Activated naive CD4-positive, alpha-beta T cell treated with anti-CD3 and anti-CD28 coated beads for 36 hours (primary cell): ENCODE data around the gene ACTR1A. TPM values are rescaled to one million over a fixed set of nuclear protein-coding genes. Genes with fewer than 3 reads are reported as not detected.

ENCODE experiments used
- CTCF ChIA-PET: fragments of 350-600 bp; sonication (Branson Sonifier 250); formaldehyde crosslinking; loops from one replicate; lab custom pipeline; 2021; ENCODE audit warnings: antibody characterized with exemption; lab: Charles Lee
- DNase-seq: peaks from one replicate; pipeline ENCODE4 v3.0.0-alpha.2; 2020
- H3K27ac Mint-ChIP-seq: one replicate; pipeline ENCODE4 v1.8.0; 2021; ENCODE audit warnings: mild to moderate bottlenecking, mixed read lengths
- H3K27me3 Mint-ChIP-seq: one replicate; pipeline ENCODE4 v1.8.0; 2021; ENCODE audit warnings: low read depth, mixed read lengths
- H3K36me3 Mint-ChIP-seq: one replicate; pipeline ENCODE4 v1.8.0; 2021; ENCODE audit warnings: low read depth, mixed read lengths
- H3K4me1 Mint-ChIP-seq: one replicate; pipeline ENCODE4 v1.8.0; 2021; ENCODE audit warnings: low read depth, mixed read lengths
- H3K4me3 Mint-ChIP-seq: one replicate; pipeline ENCODE4 v1.8.0; 2021; ENCODE audit warnings: mild to moderate bottlenecking, moderate library complexity, mixed read lengths
- H3K9me3 Mint-ChIP-seq: one replicate; pipeline ENCODE4 v1.8.0; 2021; ENCODE audit warnings: mixed read lengths
- intact Hi-C: fragments of 100-400 bp; cut with micrococcal nuclease; formaldehyde crosslinking; loops from one replicate; pipeline ENCODE4 v1.15.1; 2023
- microRNA-seq: library from miRNA; unstranded; fragments of <30 nt; microRNA quantifications from one replicate; pipeline ENCODE4 v1.2.0, GENCODE V29; 2022; ENCODE audit warnings: borderline microRNAs expressed, borderline replicate concordance
- total RNA-seq, 2 experiments: library from RNA; stranded (reverse); gene quantifications; one replicate each; pipeline ENCODE4 v1.2.3, GENCODE V29; 2021

The ACTR1A gene
- total RNA-seq, 2 experiments from 2014 or later: 59.6 to 60.8 TPM

DNA sequence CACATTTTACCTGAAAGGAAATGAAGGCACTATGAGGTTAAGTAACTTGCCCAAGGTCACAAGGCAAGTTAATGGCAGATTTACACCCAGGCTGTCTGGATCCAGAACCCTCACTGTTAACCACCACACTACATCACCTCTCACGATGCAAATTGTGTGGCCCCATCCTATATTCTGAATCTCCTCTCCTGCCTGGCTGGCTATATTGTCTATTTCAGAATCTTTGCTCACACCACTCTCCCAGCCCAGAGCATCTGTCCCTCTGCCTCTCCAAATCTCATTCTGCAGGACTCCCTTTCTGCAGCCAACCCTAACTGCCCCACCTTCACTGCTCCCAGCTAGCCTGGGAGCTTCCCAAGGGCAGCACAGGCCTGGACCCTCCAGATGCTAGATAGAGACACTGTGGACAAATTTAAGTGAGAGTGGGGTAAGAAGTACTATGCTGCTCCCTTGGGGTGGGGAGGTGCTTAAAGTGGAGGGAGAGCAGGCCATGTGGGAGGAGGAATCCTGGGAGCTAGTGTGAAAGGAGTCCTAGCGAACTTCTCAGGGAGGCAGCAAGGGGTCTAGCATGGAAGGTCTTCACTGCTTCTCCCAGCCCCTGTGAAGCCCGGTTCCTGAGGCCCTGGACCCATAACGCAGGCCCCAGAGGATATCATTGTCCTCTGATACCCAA lies 70.9 kb downstream of the ACTR1A start:
- DNase-seq: peak; percentile 17
- Mint-ChIP-seq H3K4me3 (peak overlapping the region; percentile 90), H3K9me3 (no peaks in the 10 kb centered on the region), H3K36me3 (peaks cover 1% of the 10 kb centered on the region), H3K4me1 (peaks cover 49% of the 10 kb centered on the region), H3K27me3 (no peaks in the 10 kb centered on the region), H3K27ac (peak overlapping the region; percentile 92)
- intact Hi-C loops: loop anchor here (1.0 to 2.0 kb wide), 8 partner anchors 10 to 279 kb away; partner anchors contain the start of genes ACTR1A, NFKB2 and NOLC1
- CTCF ChIA-PET: interaction anchor here (1.3 to 1.8 kb wide), 2 partner anchors 8 to 31 kb away, joined by 3 to 17 read pairs; no protein-coding TSS in a partner anchor

DNA sequence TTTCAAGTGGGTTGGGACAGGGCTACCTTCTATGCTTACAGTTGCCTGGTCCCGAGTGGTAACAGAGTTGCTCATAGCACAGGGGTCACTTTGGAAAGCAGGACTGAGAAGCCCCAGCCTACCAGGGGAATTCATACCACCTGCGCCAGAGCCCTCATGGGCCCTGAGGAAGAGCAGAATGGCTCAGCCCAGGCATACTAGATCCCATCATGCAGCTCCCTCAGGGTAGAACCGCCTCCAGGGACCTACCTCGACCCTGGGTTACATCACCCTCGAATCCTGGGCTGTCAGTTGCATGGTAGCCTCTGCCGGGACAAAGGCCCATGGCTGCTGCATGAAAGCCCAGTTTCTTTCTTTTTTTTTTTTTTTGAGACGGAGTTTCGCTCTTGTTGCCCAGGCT lies 73.0 kb downstream of the ACTR1A start:
- H3K4me1 Mint-ChIP-seq: peaks cover 39% of the 10 kb centered on the region
- intact Hi-C loops: no loop called here
- peaks cover 1% of the 10 kb centered on the region for H3K36me3 Mint-ChIP-seq
- no peak overlapping the region for H3K4me3 Mint-ChIP-seq
- no peaks in the 10 kb centered on the region for H3K27me3 Mint-ChIP-seq
- no peak for DNase-seq
- no peaks in the 10 kb centered on the region for H3K9me3 Mint-ChIP-seq
- CTCF ChIA-PET: interaction anchor here (0.7 kb wide), 1 partner anchor 1059 kb away, joined by 3 read pairs; no protein-coding TSS in a partner anchor
- H3K27ac Mint-ChIP-seq: no peak overlapping the region

Small RNA genes within 50 kb of the gene (microRNA-seq; reads per million reads assigned to microRNA genes)
- 16,324 reads per million, percentile 97 among the genes with 10 or more reads in this experiment for gene MIR146B

Other genes starting within 250 kb of the ACTR1A start
- 100 to 1,000 TPM; 328 to 345 TPM for gene NFKB2, start 107.0 kb downstream of the ACTR1A start, total RNA-seq
- gene PSD, start 83.9 kb downstream of the ACTR1A start, total RNA-seq: 1 to 10 TPM; 6.2 to 7.2 TPM
- 10 to 100 TPM in 1 of 2 experiments, 1 to 10 TPM in 1; 9.9 to 10.8 TPM for gene FBXL15, start 81.9 kb downstream of the ACTR1A start, total RNA-seq
- gene CUEDC2, start 70.1 kb downstream of the ACTR1A start, total RNA-seq: 10 to 100 TPM; 63.3 to 64.4 TPM
- under 1 TPM; 0.14 to 0.15 TPM for gene C10orf95, start 51.2 kb downstream of the ACTR1A start, total RNA-seq
- gene SUFU, start 1.3 kb upstream of the ACTR1A start, total RNA-seq: 1 to 10 TPM; 6.6 to 7.1 TPM
- 10 to 100 TPM; 18.8 to 20.0 TPM for gene TRIM8, start 141.8 kb upstream of the ACTR1A start, total RNA-seq
- 1 to 10 TPM; 3.9 TPM for gene ARL3, start 211.7 kb upstream of the ACTR1A start, total RNA-seq
- 1 to 10 TPM; 8.7 to 9.4 TPM for gene SFXN2, start 211.9 kb upstream of the ACTR1A start, total RNA-seq
- gene WBP1L, start 241.2 kb upstream of the ACTR1A start, total RNA-seq: 10 to 100 TPM; 10.5 to 11.8 TPM